GM23338 (cell line): Measurements from ENCODE around the gene STIM1.

Experiments used
- CREB1 ChIP-seq: fragments of 250-450 bp; sonication (Bioruptor Pico); IDR thresholded peaks from 2 replicates; pipeline ENCODE4 v1.5.0; 2020; ENCODE audit warnings: low read depth, mild to moderate bottlenecking, moderate library complexity
- EZH2 ChIP-seq: fragments of 200-600 bp; sonication (generic); IDR thresholded peaks from one replicate; pipeline ENCODE4 v1.8.0; 2017; ENCODE audit warnings: antibody characterized with exemption, mild to moderate bottlenecking, low read depth; ENCODE audit not compliant: unreplicated experiment
- EZH2phosphoT487 ChIP-seq: fragments of 200-600 bp; sonication (generic); IDR thresholded peaks from one replicate; pipeline ENCODE4 v1.8.1; 2018; ENCODE audit warnings: antibody characterized with exemption; ENCODE audit not compliant: unreplicated experiment
- JUNB ChIP-seq: IDR thresholded peaks from one replicate; pipeline ENCODE4 v1.6.1; 2016; ENCODE audit warnings: antibody characterized with exemption; ENCODE audit not compliant: unreplicated experiment
- NANOG ChIP-seq: IDR thresholded peaks from 2 replicates; pipeline ENCODE4 v1.6.1; 2016; ENCODE audit warnings: antibody characterized with exemption, borderline replicate concordance
- POLR2AphosphoS5 ChIP-seq: IDR thresholded peaks from 2 replicates; pipeline ENCODE4 v1.6.1; 2016; ENCODE audit warnings: antibody characterized with exemption, low read depth
- STAT1 ChIP-seq: IDR thresholded peaks from one replicate; pipeline ENCODE4 v1.6.1; 2016; ENCODE audit warnings: antibody characterized with exemption; ENCODE audit not compliant: unreplicated experiment
- ZNF114 ChIP-seq: fragments of 250-450 bp; sonication (Bioruptor Pico); IDR thresholded peaks from 2 replicates; pipeline ENCODE4 v1.5.0; 2020; ENCODE audit warnings: mild to moderate bottlenecking, moderate library complexity
- ZNF331 ChIP-seq: fragments of 250-450 bp; sonication (Bioruptor Pico); IDR thresholded peaks from 2 replicates; pipeline ENCODE4 v1.5.0; 2020; ENCODE audit warnings: low read depth, mild to moderate bottlenecking, moderate library complexity
- TF ChIP-seq, protein P1 (sequence below), 2 experiments: fragments of 200-600 bp in 1 of 2; sonication (generic) in 1 of 2; conservative IDR thresholded peaks; 2 replicates each; pipeline versions ENCODE4 v1.5.1 to v1.6.1; 2016 to 2017; ENCODE audit warnings: antibody characterized with exemption in 2 of 2, low read depth in 2 of 2, mild to moderate bottlenecking in 2 of 2, moderate library complexity in 1 of 2
- TF ChIP-seq, protein P2 (sequence below): IDR thresholded peaks from 2 replicates; pipeline ENCODE4 v1.6.1; 2016; ENCODE audit warnings: antibody characterized with exemption
- TF ChIP-seq, protein P3 (sequence below): IDR thresholded peaks from one replicate; pipeline ENCODE4 v1.6.1; 2018; ENCODE audit warnings: antibody characterized with exemption; ENCODE audit not compliant: unreplicated experiment
- TF ChIP-seq, protein P4 (sequence below): fragments of 250-450 bp; sonication (Bioruptor Pico); IDR thresholded peaks from 2 replicates; pipeline ENCODE4 v1.5.0; 2020; ENCODE audit warnings: mild to moderate bottlenecking, moderate library complexity

DNA sequence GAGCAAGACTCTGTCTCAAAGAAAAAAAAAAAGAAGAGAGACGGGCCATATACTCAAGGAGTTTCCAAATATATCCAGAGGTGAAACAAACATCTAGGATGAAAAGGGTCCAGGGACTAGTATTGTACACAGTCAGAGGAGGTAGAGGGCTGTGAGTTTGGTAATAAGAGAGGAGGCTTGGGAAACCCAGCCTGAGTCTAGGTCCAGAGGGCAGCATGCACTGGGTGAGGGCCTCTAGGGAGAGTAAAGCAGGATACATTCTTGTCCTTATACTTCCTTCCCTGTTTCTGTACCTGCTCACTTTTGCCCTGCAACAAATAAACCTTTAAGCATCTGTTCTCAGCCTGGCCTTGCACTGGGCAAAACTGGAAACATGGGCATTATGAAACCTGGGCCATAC lies 31.5 kb downstream of the STIM1 start:
- TF ChIP-seq, protein P1, sequence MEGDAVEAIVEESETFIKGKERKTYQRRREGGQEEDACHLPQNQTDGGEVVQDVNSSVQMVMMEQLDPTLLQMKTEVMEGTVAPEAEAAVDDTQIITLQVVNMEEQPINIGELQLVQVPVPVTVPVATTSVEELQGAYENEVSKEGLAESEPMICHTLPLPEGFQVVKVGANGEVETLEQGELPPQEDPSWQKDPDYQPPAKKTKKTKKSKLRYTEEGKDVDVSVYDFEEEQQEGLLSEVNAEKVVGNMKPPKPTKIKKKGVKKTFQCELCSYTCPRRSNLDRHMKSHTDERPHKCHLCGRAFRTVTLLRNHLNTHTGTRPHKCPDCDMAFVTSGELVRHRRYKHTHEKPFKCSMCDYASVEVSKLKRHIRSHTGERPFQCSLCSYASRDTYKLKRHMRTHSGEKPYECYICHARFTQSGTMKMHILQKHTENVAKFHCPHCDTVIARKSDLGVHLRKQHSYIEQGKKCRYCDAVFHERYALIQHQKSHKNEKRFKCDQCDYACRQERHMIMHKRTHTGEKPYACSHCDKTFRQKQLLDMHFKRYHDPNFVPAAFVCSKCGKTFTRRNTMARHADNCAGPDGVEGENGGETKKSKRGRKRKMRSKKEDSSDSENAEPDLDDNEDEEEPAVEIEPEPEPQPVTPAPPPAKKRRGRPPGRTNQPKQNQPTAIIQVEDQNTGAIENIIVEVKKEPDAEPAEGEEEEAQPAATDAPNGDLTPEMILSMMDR (conservative IDR thresholded peaks at IDR 0.05; ENCODE audit: low read depth in 2 of 2) = no peak
- TF ChIP-seq EZH2 = no peak
- TF ChIP-seq, protein P2, sequence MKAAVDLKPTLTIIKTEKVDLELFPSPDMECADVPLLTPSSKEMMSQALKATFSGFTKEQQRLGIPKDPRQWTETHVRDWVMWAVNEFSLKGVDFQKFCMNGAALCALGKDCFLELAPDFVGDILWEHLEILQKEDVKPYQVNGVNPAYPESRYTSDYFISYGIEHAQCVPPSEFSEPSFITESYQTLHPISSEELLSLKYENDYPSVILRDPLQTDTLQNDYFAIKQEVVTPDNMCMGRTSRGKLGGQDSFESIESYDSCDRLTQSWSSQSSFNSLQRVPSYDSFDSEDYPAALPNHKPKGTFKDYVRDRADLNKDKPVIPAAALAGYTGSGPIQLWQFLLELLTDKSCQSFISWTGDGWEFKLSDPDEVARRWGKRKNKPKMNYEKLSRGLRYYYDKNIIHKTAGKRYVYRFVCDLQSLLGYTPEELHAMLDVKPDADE = no peak
- TF ChIP-seq, protein P3, sequence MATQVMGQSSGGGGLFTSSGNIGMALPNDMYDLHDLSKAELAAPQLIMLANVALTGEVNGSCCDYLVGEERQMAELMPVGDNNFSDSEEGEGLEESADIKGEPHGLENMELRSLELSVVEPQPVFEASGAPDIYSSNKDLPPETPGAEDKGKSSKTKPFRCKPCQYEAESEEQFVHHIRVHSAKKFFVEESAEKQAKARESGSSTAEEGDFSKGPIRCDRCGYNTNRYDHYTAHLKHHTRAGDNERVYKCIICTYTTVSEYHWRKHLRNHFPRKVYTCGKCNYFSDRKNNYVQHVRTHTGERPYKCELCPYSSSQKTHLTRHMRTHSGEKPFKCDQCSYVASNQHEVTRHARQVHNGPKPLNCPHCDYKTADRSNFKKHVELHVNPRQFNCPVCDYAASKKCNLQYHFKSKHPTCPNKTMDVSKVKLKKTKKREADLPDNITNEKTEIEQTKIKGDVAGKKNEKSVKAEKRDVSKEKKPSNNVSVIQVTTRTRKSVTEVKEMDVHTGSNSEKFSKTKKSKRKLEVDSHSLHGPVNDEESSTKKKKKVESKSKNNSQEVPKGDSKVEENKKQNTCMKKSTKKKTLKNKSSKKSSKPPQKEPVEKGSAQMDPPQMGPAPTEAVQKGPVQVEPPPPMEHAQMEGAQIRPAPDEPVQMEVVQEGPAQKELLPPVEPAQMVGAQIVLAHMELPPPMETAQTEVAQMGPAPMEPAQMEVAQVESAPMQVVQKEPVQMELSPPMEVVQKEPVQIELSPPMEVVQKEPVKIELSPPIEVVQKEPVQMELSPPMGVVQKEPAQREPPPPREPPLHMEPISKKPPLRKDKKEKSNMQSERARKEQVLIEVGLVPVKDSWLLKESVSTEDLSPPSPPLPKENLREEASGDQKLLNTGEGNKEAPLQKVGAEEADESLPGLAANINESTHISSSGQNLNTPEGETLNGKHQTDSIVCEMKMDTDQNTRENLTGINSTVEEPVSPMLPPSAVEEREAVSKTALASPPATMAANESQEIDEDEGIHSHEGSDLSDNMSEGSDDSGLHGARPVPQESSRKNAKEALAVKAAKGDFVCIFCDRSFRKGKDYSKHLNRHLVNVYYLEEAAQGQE = no peak
- no peak for TF ChIP-seq POLR2AphosphoS5
- TF ChIP-seq JUNB = no peak
- no peak for TF ChIP-seq EZH2phosphoT487
- TF ChIP-seq, protein P4, sequence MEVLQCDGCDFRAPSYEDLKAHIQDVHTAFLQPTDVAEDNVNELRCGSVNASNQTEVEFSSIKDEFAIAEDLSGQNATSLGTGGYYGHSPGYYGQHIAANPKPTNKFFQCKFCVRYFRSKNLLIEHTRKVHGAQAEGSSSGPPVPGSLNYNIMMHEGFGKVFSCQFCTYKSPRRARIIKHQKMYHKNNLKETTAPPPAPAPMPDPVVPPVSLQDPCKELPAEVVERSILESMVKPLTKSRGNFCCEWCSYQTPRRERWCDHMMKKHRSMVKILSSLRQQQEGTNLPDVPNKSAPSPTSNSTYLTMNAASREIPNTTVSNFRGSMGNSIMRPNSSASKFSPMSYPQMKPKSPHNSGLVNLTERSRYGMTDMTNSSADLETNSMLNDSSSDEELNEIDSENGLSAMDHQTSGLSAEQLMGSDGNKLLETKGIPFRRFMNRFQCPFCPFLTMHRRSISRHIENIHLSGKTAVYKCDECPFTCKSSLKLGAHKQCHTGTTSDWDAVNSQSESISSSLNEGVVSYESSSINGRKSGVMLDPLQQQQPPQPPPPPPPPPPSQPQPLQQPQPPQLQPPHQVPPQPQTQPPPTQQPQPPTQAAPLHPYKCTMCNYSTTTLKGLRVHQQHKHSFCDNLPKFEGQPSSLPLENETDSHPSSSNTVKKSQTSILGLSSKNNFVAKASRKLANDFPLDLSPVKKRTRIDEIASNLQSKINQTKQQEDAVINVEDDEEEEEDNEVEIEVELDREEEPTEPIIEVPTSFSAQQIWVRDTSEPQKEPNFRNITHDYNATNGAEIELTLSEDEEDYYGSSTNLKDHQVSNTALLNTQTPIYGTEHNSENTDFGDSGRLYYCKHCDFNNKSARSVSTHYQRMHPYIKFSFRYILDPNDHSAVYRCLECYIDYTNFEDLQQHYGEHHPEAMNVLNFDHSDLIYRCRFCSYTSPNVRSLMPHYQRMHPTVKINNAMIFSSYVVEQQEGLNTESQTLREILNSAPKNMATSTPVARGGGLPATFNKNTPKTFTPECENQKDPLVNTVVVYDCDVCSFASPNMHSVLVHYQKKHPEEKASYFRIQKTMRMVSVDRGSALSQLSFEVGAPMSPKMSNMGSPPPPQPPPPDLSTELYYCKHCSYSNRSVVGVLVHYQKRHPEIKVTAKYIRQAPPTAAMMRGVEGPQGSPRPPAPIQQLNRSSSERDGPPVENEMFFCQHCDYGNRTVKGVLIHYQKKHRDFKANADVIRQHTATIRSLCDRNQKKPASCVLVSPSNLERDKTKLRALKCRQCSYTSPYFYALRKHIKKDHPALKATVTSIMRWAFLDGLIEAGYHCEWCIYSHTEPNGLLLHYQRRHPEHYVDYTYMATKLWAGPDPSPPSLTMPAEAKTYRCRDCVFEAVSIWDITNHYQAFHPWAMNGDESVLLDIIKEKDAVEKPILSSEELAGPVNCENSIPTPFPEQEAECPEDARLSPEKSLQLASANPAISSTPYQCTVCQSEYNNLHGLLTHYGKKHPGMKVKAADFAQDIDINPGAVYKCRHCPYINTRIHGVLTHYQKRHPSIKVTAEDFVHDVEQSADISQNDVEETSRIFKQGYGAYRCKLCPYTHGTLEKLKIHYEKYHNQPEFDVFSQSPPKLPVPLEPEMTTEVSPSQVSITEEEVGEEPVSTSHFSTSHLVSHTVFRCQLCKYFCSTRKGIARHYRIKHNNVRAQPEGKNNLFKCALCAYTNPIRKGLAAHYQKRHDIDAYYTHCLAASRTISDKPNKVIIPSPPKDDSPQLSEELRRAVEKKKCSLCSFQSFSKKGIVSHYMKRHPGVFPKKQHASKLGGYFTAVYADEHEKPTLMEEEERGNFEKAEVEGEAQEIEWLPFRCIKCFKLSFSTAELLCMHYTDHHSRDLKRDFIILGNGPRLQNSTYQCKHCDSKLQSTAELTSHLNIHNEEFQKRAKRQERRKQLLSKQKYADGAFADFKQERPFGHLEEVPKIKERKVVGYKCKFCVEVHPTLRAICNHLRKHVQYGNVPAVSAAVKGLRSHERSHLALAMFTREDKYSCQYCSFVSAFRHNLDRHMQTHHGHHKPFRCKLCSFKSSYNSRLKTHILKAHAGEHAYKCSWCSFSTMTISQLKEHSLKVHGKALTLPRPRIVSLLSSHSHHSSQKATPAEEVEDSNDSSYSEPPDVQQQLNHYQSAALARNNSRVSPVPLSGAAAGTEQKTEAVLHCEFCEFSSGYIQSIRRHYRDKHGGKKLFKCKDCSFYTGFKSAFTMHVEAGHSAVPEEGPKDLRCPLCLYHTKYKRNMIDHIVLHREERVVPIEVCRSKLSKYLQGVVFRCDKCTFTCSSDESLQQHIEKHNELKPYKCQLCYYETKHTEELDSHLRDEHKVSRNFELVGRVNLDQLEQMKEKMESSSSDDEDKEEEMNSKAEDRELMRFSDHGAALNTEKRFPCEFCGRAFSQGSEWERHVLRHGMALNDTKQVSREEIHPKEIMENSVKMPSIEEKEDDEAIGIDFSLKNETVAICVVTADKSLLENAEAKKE (CRISPR knock-in tag) = no peak
- TF ChIP-seq CREB1 (CRISPR knock-in tag) = no peak
- no peak for TF ChIP-seq ZNF114 (CRISPR knock-in tag)
- TF ChIP-seq ZNF331 (CRISPR knock-in tag) = no peak
- TF ChIP-seq STAT1 = no peak
- TF ChIP-seq NANOG = no peak
